Measurements from ENCODE around the gene SRPK2.
"Not testable (repeated sequence)": the region's sequence is repeated elsewhere in the genome, so short reads cannot be mapped to it uniquely, and the experiment has no call there.

The SRPK2 gene

GRCh38 chr7:105304040-105304895, 84.5 kb downstream of the SRPK2 start (continued):
- TF ChIP-seq ZFP41 (tag by site-specific recombination; IDR thresholded peaks at IDR 0.05; ENCODE audit: borderline replicate concordance) (no peak), ZBTB7A (tag by site-specific recombination; IDR thresholded peaks at IDR 0.05; ENCODE audit: low read depth) (no peak), FEZF1 (tag by site-specific recombination; IDR thresholded peaks at IDR 0.05) (peak; percentile 54), ZNF843 (tag by site-specific recombination; IDR thresholded peaks at IDR 0.05) (peak; percentile 34), ZSCAN30 (tag by site-specific recombination; IDR thresholded peaks at IDR 0.05) (peak; percentile 15; the same call in 1 of the 2 replicates), ZNF548 (tag by site-specific recombination; IDR thresholded peaks at IDR 0.05) (no peak), ZNF660 (tag by site-specific recombination; IDR thresholded peaks at IDR 0.05) (peak; percentile 32; the same call in 1 of the 2 replicates), ZNF157 (tag by site-specific recombination; IDR thresholded peaks at IDR 0.05) (no peak), ZBTB17 (tag by site-specific recombination; IDR thresholded peaks at IDR 0.05) (peak; percentile 89), ZBTB20 (tag by site-specific recombination; IDR thresholded peaks at IDR 0.05) (no peak), ZNF335 (tag by site-specific recombination; conservative IDR thresholded peaks at IDR 0.05) (peak; percentile 10; the same call in 1 of the 2 replicates), ZBTB44 (tag by site-specific recombination; IDR thresholded peaks at IDR 0.05) (peak; percentile 55), GFI1B (tag by site-specific recombination; IDR thresholded peaks at IDR 0.05) (peak; percentile 82)

DNA sequence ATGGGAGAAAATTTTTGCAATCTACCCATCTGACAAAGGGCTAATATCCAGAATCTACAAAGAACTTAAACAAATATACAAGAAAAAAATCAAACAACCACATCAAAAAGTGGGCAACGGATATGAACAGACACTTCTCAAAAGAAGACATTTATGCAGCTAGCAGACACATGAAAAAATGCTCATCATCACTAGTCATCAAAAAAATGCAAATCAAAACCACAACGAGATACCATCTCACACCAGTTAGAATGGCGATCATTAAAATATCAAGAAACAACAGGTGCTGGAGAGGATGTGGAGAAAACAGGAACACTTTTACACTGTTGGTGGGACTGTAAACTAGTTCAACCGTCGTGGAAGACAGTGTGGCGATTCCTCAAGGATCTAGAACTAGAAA, 88.1 kb downstream of the SRPK2 start:
- H3K4me1 ChIP-seq (ENCODE audit: control insufficient read depth, insufficient read depth, low read length), result peaks cover 15% of the 10 kb centered on the region
- POLR2A ChIA-PET; CTCF ChIA-PET; H3K9me3 ChIP-seq (ENCODE audit: control insufficient read depth, insufficient read depth, low read depth, low read length); H3K36me3 ChIP-seq (ENCODE audit: control insufficient read depth in 2 of 2, insufficient read depth in 1 of 2, low read length in 2 of 2); H3K27ac ChIP-seq (ENCODE audit: extremely low read depth, low read depth, low read length); H3K4me3 ChIP-seq (ENCODE audit: low read depth, low read length): not testable (repeated sequence)

DNA sequence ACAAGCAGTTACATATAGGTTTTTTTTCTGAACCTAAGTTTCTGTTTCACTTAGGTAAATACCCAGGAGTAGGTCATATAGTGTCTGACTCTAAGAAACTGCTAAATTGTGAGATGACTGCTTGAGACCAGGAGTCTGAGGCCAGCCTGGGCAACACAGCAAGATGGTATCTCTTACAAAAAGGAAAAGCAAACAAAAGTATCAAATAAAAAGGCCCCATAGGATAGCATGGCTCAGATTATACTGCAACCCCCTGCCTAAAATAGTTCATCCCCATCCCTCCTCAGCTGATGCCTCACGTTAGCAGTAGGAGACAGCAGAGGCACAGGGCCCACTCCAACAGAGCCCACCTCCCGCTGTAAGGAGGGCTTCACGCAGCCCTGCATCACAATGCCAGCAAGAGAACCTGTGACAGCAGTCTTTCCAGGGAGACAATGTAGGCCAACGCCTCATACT, 90.3 kb downstream of the SRPK2 start:
- Histone ChIP-seq H3K4me1 (ENCODE audit: control insufficient read depth, insufficient read depth, low read length) (peaks cover 6% of the 10 kb centered on the region), H3K36me3 (ENCODE audit: control insufficient read depth in 2 of 2, insufficient read depth in 1 of 2, low read length in 2 of 2) (no peaks in the 10 kb centered on the region), H3K4me3 (ENCODE audit: low read depth, low read length) (no peak overlapping the region), H3K9me3 (ENCODE audit: control insufficient read depth, insufficient read depth, low read depth, low read length) (no peaks in the 10 kb centered on the region), H3K27ac (ENCODE audit: extremely low read depth, low read depth, low read length) (no peak overlapping the region)
- CTCF ChIA-PET, result interaction anchor here (0.6 kb wide), 1 partner anchor 278 kb away, joined by 4 read pairs; no protein-coding TSS in a partner anchor
- POLR2A ChIA-PET, result no interaction called here
- no peak for TF ChIP-seq ZNF169 (tag by site-specific recombination; IDR thresholded peaks at IDR 0.05)
- TF ChIP-seq PRDM1 (tag by site-specific recombination; IDR thresholded peaks at IDR 0.05), result no peak
- TF ChIP-seq ZNF521 (tag by site-specific recombination; IDR thresholded peaks at IDR 0.05), result no peak
- no peak for TF ChIP-seq BCL11A (tag by site-specific recombination; IDR thresholded peaks at IDR 0.05; ENCODE audit: low read depth)
- TF ChIP-seq ZNF792 (tag by site-specific recombination; IDR thresholded peaks at IDR 0.05), result no peak
- peak; percentile 30; the same call in 1 of the 2 replicates for TF ChIP-seq ZSCAN30 (tag by site-specific recombination; IDR thresholded peaks at IDR 0.05)
- no peak for TF ChIP-seq ZNF416 (tag by site-specific recombination; IDR thresholded peaks at IDR 0.05)
- no peak for TF ChIP-seq ZNF670 (tag by site-specific recombination; IDR thresholded peaks at IDR 0.05; ENCODE audit: low read depth)
- TF ChIP-seq RBAK (tag by site-specific recombination; IDR thresholded peaks at IDR 0.05), result no peak
- TF ChIP-seq, protein P1, sequence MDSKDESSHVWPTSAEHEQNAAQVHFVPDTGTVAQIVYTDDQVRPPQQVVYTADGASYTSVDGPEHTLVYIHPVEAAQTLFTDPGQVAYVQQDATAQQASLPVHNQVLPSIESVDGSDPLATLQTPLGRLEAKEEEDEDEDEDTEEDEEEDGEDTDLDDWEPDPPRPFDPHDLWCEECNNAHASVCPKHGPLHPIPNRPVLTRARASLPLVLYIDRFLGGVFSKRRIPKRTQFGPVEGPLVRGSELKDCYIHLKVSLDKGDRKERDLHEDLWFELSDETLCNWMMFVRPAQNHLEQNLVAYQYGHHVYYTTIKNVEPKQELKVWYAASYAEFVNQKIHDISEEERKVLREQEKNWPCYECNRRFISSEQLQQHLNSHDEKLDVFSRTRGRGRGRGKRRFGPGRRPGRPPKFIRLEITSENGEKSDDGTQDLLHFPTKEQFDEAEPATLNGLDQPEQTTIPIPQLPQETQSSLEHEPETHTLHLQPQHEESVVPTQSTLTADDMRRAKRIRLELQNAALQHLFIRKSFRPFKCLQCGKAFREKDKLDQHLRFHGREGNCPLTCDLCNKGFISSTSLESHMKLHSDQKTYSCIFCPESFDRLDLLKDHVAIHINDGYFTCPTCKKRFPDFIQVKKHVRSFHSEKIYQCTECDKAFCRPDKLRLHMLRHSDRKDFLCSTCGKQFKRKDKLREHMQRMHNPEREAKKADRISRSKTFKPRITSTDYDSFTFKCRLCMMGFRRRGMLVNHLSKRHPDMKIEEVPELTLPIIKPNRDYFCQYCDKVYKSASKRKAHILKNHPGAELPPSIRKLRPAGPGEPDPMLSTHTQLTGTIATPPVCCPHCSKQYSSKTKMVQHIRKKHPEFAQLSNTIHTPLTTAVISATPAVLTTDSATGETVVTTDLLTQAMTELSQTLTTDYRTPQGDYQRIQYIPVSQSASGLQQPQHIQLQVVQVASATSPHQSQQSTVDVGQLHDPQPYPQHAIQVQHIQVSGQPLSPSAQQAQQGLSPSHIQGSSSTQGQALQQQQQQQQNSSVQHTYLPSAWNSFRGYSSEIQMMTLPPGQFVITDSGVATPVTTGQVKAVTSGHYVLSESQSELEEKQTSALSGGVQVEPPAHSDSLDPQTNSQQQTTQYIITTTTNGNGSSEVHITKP (tag by site-specific recombination; IDR thresholded peaks at IDR 0.05), result peak; percentile 79
- TF ChIP-seq ZFP37 (tag by site-specific recombination; IDR thresholded peaks at IDR 0.05), result no peak
- no peak for TF ChIP-seq OSR2 (tag by site-specific recombination; IDR thresholded peaks at IDR 0.05)
- TF ChIP-seq ZNF398 (tag by site-specific recombination; IDR thresholded peaks at IDR 0.05), result no peak
- TF ChIP-seq MZF1 (tag by site-specific recombination; IDR thresholded peaks at IDR 0.05; ENCODE audit: borderline replicate concordance), result peak; percentile 91; the same call in 1 of the 2 replicates

Data from HEK293 (cell line).